Thyroid gland (tissue), 4 donors: ENCODE measurements around the gene CISH.

ENCODE experiments used
- CTCF ChIP-seq, 6 experiments: fragments of 200-600 bp in 3 of 6; fragments of 450-650 bp in 3 of 6; sonication (generic) in 3 of 6; IDR thresholded peaks; one replicate each; pipeline ENCODE4 v1.5.1; 2016 to 2019; ENCODE audit warnings: antibody characterized with exemption in 6 of 6, mild to moderate bottlenecking in 2 of 6, inconsistent platforms in 1 of 6, moderate library complexity in 1 of 6
- POLR2A ChIP-seq, 2 donors: fragments of 450-650 bp; IDR thresholded peaks; one replicate each; pipeline ENCODE4 v1.6.1; 2017; ENCODE audit warnings: antibody characterized with exemption in 2 of 2, mild to moderate bottlenecking in 2 of 2, moderate library complexity in 1 of 2

GRCh38 chr3:50602595-50603191 is 8.9 kb downstream of the CISH start:
- TF ChIP-seq CTCF (IDR thresholded peaks at IDR 0.05) = no peak
- TF ChIP-seq POLR2A (IDR thresholded peaks at IDR 0.05) = no peak
